Natural killer cell treated with Interleukin-12 subunit alpha and Interleukin-12 subunit beta and Interleukin-15 and Interleukin-18, amount 100 ng/mL, for 72 hours (primary cell): Measurements from ENCODE around the gene RNF115. TPM values are rescaled to one million over a fixed set of nuclear protein-coding genes. Genes with fewer than 3 reads are reported as not detected.
"Not testable (repeated sequence)": the region's sequence is repeated elsewhere in the genome, so short reads cannot be mapped to it uniquely, and the experiment has no call there.

Source experiments
- ATAC-seq, 2 donors: fragments of 150-1000 bp; cut with Tn5 transposase in 1 of 2; sonication (Bioruptor Pico), chemical (Tn5 transposase) in 1 of 2; 2 replicates each; pipeline ENCODE4 v1.10.0; 2021
- DNase-seq: peaks from one replicate; pipeline ENCODE4 v3.0.0; 2022; ENCODE audit warnings: low spot score
- H3K27ac Mint-ChIP-seq, 2 donors: 1 replicate in 1 of 2; 2 replicates in 1 of 2; pipeline ENCODE4 v1.8.0; 2022; ENCODE audit warnings: mixed read lengths in 2 of 2, mild to moderate bottlenecking in 1 of 2, moderate library complexity in 1 of 2
- H3K27me3 Mint-ChIP-seq, 2 donors: 1 replicate in 1 of 2; 2 replicates in 1 of 2; pipeline ENCODE4 v1.8.0; 2022; ENCODE audit warnings: mixed read lengths in 2 of 2
- H3K36me3 Mint-ChIP-seq: one replicate; pipeline ENCODE4 v1.8.0; 2022; ENCODE audit warnings: mixed read lengths
- H3K4me1 Mint-ChIP-seq, 2 donors: 1 replicate in 1 of 2; 2 replicates in 1 of 2; pipeline ENCODE4 v1.8.0; 2022; ENCODE audit warnings: low read depth in 2 of 2, mixed read lengths in 2 of 2, mild to moderate bottlenecking in 1 of 2
- H3K4me3 Mint-ChIP-seq: one replicate; pipeline ENCODE4 v1.8.0; 2022; ENCODE audit warnings: mixed read lengths
- H3K9me3 Mint-ChIP-seq: 2 replicates; pipeline ENCODE4 v1.8.0; 2022; ENCODE audit warnings: mixed read lengths
- total RNA-seq, 2 donors: library from RNA; stranded (reverse); gene quantifications; one replicate each; pipeline ENCODE4 v1.2.3, GENCODE V29; 2022

RNF115 gene
- total RNA-seq, 2 donors from 2014 or later: 22.9 to 36.0 TPM

DNA sequence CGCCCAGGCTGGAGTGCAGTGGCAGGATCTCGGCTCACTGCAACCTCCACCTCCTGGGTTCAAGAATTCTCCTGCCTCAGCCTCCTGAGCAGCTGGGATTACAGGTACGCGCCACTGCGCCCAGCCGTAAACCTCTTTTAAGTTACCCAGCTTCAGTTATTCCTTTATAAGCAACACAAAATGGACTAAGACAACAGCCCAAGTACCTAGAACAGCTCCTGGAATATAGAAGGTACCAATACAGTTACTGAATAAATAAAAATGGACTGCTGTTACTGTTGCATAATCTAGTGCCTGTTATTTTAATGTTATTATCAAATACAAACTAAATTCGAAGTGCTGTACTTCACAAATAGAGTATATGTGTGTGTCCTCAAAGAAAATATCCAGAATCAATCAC, 17.1 kb downstream of the RNF115 start:
- no peak for DNase-seq
- Mint-ChIP-seq H3K36me3 (no peaks in the 10 kb centered on the region), H3K9me3 (no peaks in the 10 kb centered on the region), H3K4me3 (no peak overlapping the region), H3K27ac (no peak overlapping the region), H3K27me3 (no peaks in the 10 kb centered on the region), H3K4me1 (peaks cover 36 to 40% of the 10 kb centered on the region in 2 donors)
- ATAC-seq: no peak

DNA sequence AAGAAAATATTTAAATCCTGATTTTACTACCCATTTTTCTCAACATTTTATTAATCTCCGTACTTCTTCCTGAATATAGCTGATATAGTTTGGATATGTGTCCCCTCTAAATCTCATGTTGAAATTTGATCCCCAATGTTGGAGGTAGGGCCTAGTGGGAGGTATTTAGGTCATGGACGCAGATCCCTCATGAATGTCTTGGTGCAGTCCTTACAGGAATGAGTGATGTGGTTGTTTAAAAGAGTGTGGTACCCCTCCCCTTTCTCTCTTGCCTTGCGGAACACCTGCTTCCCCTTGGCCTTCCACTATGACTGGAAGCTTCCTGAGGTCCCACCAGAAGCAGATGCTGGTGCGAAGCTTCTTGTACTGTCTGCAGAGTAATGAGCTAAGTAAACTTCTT, 17.5 kb downstream of the RNF115 start:
- no peak for ATAC-seq
- Mint-ChIP-seq H3K27ac (no peak overlapping the region), H3K36me3 (no peaks in the 10 kb centered on the region), H3K9me3 (no peaks in the 10 kb centered on the region), H3K4me3 (no peak overlapping the region), H3K27me3 (no peaks in the 10 kb centered on the region), H3K4me1 (peaks cover 40 to 44% of the 10 kb centered on the region in 2 donors)
- DNase-seq: no peak

DNA sequence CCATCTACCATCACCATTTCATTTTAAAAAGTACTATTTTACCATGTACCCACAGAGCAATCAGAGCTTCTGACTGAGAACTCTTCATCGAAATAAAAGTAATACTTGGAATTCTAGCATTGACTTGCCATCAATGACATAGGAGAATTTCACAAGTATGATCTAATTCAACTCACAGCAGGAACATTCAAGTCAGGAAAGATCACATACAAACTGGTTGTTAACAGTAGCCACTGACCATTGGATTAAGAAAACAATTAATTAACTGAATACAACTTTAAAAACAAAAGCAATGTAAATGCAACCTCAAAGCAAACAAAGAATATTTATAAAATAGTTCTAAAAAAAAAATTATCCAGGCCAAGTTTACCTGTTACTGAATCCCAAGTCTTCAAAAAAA, 18.8 kb downstream of the RNF115 start:
- peaks cover under 1% of the 10 kb centered on the region for H3K36me3 Mint-ChIP-seq
- peaks cover 49 to 50% of the 10 kb centered on the region in 2 donors for H3K4me1 Mint-ChIP-seq
- no peak for ATAC-seq
- H3K27me3 Mint-ChIP-seq: no peaks in the 10 kb centered on the region
- peak overlapping the region in 1 of 2 donors; percentile 54 for H3K27ac Mint-ChIP-seq
- no peak for DNase-seq
- no peaks in the 10 kb centered on the region for H3K9me3 Mint-ChIP-seq
- H3K4me3 Mint-ChIP-seq: no peak overlapping the region

DNA sequence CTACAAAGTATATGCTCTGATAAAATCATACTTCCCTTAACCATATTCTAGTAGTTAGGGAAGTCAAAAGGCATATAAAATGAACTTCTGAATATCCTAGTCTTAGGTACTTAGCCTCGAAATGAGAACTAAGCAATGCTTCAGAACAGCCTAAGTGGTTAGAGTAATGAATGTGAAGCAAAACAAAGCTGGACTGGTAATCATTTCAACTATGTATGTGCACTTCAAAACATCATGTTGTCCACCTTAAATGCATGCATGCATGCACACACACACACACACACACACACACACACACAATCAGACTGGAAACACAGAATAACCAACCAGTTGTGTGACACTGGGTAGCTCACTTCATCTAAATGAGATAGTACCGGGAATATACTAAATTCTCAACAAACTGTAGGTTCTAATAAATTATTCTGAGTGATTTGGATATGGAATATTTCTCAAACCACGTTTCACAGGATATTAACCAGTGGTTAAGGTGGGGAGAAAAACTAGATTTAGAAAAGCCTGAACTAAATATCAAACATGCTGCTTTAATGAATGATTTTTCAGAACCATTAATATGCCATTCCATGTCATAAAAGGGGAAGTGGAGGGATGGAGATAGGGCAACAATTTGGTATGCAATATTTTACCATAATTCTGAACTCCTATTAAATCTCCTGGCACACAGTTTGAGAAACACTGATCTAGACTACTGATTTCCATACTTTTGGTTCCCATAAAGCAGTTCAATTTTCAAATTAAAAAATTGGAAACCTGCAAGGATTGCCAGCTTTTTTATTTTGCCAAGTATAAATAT, 19.5 kb downstream of the RNF115 start:
- H3K27ac Mint-ChIP-seq: peak overlapping the region in 1 of 2 donors; percentile 54
- no peaks in the 10 kb centered on the region for H3K9me3 Mint-ChIP-seq
- H3K4me3 Mint-ChIP-seq: no peak overlapping the region
- DNase-seq (no peak), ATAC-seq (no peak)
- no peaks in the 10 kb centered on the region for H3K27me3 Mint-ChIP-seq
- H3K36me3 Mint-ChIP-seq: peaks cover 7% of the 10 kb centered on the region
- H3K4me1 Mint-ChIP-seq: peaks cover 55 to 56% of the 10 kb centered on the region in 2 donors

DNA sequence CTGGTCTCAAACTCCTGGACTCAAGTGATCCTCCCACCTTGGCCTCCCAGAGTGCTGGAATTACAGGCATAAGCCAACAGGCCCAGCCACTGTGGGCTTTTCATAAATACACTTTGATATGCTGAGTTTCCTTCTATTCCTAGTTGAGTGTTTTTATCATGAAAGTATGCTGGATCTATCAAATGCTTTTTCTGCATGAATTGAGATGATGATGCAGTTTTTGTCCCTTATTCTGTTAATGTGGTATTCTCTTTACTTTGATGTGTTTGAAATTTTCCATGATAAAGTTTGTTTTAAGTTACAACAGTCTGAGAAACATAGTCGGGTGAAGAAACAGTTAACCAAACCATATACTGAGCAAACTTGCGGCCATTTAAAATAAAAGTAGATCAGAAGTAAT, 24.1 kb downstream of the RNF115 start:
- Mint-ChIP-seq H3K27me3 (no peaks in the 10 kb centered on the region), H3K4me1 (peaks cover 46 to 65% of the 10 kb centered on the region in 2 donors), H3K27ac (peak overlapping the region in 1 of 2 donors; percentile 57), H3K9me3 (peaks cover 13% of the 10 kb centered on the region), H3K36me3 (peaks cover 41% of the 10 kb centered on the region), H3K4me3 (no peak overlapping the region)
- no peak for ATAC-seq
- no peak for DNase-seq

DNA sequence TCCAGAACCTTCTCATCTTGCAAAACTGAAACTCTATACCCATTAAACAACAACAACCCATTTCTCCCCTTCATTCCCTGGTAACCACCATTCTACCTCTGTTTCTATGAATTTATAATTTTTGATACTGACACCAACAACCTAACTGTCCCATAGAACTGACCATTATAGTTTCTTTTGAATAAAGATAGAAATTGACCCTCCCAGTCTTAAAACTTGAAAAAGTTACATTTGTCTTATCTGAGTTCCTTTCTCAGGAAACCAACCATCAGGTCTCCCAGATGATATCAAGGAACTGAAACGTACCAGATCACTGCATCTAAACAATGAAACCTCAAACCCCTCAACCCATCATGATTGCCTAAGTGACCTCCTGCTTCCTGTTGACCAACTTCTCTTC, 27.1 kb downstream of the RNF115 start:
- DNase-seq (no peak), ATAC-seq (no peak)
- Mint-ChIP-seq H3K4me3 (no peak overlapping the region), H3K27ac (peak overlapping the region; percentile 7 to 45), H3K36me3 (peaks cover 47% of the 10 kb centered on the region), H3K27me3 (no peaks in the 10 kb centered on the region), H3K9me3 (peaks cover 13% of the 10 kb centered on the region), H3K4me1 (peaks cover 32 to 56% of the 10 kb centered on the region in 2 donors)

DNA sequence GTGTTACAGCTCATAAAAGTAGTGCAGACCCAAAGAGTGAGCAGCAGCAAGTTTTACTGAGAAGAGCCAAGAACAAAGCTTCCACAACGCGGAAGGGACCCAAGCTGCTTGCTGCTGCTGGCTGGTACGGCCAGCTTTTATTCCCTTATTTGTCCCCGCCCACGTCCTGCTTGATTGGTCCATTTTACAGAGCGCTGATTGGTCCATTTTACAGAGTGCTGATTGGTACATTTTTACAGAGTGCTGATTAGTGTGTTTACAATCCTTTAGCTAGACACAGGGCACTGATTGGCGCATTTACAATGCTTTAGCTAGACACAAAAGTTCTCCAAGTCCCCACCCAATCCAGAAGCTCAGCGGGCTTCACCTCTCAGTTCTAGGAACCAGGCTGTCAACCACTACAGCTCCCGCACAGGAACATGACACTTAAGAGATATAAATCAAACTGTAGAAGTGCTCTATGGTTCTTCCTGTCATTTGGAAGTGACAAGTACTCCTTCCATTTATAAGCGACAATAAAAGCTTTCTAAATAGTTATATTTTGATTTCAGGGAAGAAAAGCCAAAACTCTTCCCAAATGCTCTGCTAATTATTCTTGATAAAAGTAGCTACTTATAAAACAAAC, 28.5 kb downstream of the RNF115 start:
- Mint-ChIP-seq H3K9me3 (peaks cover 13% of the 10 kb centered on the region), H3K4me3 (no peak overlapping the region), H3K4me1 (peaks cover 26 to 47% of the 10 kb centered on the region in 2 donors), H3K36me3 (peaks cover 47% of the 10 kb centered on the region), H3K27ac (no peak overlapping the region), H3K27me3 (no peaks in the 10 kb centered on the region)
- ATAC-seq: no peak
- DNase-seq: no peak

DNA sequence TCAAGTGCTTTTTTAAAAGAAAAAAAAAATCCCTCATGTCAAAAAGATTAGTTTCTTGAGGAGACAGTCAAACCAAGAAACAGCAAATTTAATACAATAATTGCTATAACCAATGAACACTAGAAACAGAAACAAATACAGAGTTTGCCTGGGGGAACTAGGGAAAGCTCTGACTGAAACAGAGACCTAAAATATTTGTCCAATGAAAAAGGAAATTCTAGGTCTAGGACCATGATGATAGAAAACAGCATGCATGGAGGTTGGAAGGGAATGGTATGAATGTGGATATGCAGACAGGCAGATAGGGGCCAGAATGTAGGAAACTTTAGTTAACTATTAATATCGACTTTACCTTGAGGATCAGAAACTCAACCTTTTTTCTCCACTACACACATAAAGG, 31.4 kb downstream of the RNF115 start:
- H3K36me3 Mint-ChIP-seq: peaks cover 23% of the 10 kb centered on the region

DNA sequence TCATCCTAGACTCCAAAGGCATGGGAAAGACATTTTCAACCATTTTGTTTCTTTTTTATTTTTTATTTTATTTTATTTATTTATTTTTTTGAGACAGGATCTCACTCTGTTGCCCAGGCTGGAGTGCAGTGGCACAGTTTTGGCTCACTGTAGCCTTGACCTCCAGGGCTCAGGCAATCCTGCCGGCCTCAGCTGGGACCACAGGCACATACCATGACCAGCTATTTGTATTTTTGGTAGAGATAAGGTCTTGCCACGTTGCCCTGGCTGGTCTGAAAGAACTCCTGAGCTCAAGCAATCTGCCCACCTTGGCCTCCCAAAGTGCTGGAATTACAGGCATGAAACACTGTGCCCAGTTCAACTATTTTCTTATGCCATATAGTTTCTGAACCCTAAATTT, 32.0 kb downstream of the RNF115 start:
- not testable (repeated sequence) for H3K27me3 Mint-ChIP-seq, H3K9me3 Mint-ChIP-seq, ATAC-seq, H3K27ac Mint-ChIP-seq, DNase-seq, H3K4me3 Mint-ChIP-seq
- Mint-ChIP-seq H3K4me1 (peaks cover 12 to 29% of the 10 kb centered on the region in 2 donors), H3K36me3 (peaks cover 17% of the 10 kb centered on the region)

More for the DNA sequence above, 31.4 kb downstream of the RNF115 start:
- no peak for ATAC-seq
- Mint-ChIP-seq H3K9me3 (peaks cover 9% of the 10 kb centered on the region), H3K4me3 (no peak overlapping the region), H3K27me3 (no peaks in the 10 kb centered on the region), H3K27ac (no peak overlapping the region), H3K4me1 (peaks cover 18 to 34% of the 10 kb centered on the region in 2 donors)
- DNase-seq: no peak

DNA sequence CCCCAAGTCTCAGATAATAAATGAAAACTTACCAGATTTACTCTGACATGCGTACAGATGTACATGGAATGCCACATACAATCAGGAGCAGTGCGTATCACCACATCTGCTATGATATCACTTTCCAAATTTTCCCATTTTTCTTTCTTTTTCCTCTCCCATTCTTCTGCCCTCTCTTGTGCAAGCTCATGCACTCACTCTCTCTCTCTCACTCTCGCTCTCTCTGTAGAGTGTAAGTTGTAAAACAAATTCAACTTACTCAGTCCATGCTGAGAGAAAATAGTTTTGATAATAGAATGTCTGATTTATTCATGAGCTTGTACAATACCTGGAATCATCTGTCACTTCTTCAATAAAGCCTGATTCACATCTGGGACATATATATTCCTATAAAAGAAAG, 35.3 kb downstream of the RNF115 start:
- DNase-seq (no peak), ATAC-seq (no peak)

DNA sequence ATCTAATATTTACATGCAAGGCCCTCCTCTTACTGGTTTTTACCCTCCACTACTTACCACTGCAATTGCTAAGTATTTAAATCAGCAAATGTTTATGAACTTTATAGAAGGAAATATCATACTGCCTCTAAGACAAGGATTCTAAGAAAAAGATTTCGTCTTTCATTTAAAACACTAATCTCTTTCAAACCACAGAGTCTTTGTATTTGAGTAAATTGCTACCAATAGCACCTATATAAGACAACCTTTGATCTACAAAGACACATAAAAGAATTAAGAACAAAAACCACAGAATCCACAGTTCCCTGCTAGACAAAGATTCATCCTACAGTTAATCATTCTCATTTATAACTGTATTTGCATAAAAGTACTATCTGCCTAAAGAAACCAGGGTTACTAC, 37.6 kb downstream of the RNF115 start:
- H3K27me3 Mint-ChIP-seq: no peaks in the 10 kb centered on the region
- H3K4me1 Mint-ChIP-seq: peaks cover 17 to 29% of the 10 kb centered on the region in 2 donors
- peaks cover 4% of the 10 kb centered on the region for H3K36me3 Mint-ChIP-seq
- ATAC-seq: peak in 1 of 2 donors; percentile 52
- H3K27ac Mint-ChIP-seq: peak overlapping the region; percentile 56 to 84
- DNase-seq: no peak
- H3K9me3 Mint-ChIP-seq: no peaks in the 10 kb centered on the region
- peak overlapping the region; percentile 25 for H3K4me3 Mint-ChIP-seq

More for the DNA sequence above, 35.3 kb downstream of the RNF115 start:
- H3K4me3 Mint-ChIP-seq: no peak overlapping the region
- no peaks in the 10 kb centered on the region for H3K9me3 Mint-ChIP-seq
- H3K27ac Mint-ChIP-seq: no peak overlapping the region
- H3K36me3 Mint-ChIP-seq: peaks cover 9% of the 10 kb centered on the region
- peaks cover 22 to 31% of the 10 kb centered on the region in 2 donors for H3K4me1 Mint-ChIP-seq
- no peaks in the 10 kb centered on the region for H3K27me3 Mint-ChIP-seq

DNA sequence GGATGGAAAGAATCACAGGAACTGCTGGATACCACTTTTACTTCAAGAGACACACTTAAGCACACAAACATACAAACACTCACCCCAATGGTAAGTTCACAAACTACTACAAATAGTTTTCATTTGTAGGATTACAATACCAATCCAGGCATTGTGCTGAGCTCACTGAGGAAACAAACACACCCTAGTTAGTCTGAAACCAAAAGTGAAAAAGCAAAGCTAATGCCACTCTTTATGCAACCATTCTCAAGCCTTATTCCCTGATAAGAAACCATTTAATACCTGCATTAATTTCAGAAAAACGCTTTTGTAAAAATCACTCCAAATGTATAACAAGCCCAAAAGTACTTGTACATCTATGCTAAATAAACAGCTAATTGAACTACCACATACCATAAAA, 38.3 kb downstream of the RNF115 start:
- DNase-seq (no peak), ATAC-seq (peak; percentile 57 to 80)
- Mint-ChIP-seq H3K36me3 (peaks cover 4% of the 10 kb centered on the region), H3K4me3 (peak overlapping the region; percentile 25), H3K4me1 (peaks cover 17 to 34% of the 10 kb centered on the region in 2 donors), H3K9me3 (no peaks in the 10 kb centered on the region), H3K27me3 (no peaks in the 10 kb centered on the region), H3K27ac (peak overlapping the region; percentile 56 to 84)

DNA sequence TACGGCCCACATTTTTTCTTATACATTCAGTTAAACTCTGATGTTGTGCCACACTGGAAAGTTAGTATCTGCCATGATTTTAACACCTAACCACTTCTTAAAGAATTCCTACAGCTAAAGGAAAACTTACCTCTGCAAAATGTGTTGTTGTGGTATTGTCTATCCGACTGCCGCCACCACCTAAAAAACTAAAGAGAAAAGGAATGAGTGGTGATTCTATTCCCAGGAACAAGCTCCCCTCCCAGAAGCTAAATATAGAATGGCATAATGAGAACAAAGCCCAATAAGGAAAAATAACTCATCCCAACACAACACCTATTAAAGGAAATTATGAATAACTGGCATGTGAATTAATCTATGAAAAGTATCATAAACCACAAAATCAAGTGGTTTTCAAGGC, 39.5 kb downstream of the RNF115 start:
- peaks cover 17 to 34% of the 10 kb centered on the region in 2 donors for H3K4me1 Mint-ChIP-seq
- H3K27ac Mint-ChIP-seq: peak overlapping the region in 1 of 2 donors; percentile 84
- H3K9me3 Mint-ChIP-seq: no peaks in the 10 kb centered on the region
- no peaks in the 10 kb centered on the region for H3K27me3 Mint-ChIP-seq
- no peak overlapping the region for H3K4me3 Mint-ChIP-seq
- ATAC-seq (no peak), DNase-seq (no peak)
- peaks cover 4% of the 10 kb centered on the region for H3K36me3 Mint-ChIP-seq
